HepG2 (cell line): ENCODE data around the gene ACTN3. TPM values are rescaled to one million over a fixed set of nuclear protein-coding genes. Genes with fewer than 3 reads are reported as not detected.
A peak's percentile ranks its signal among the peaks of the same experiment; 100 is the strongest.

ENCODE experiments used
- ARID4A ChIP-seq: sonication (generic); formaldehyde crosslinking; IDR thresholded peaks from 2 replicates; pipeline ENCODE4 v1.5.0; 2020; ENCODE audit warnings: mild to moderate bottlenecking, missing genetic modification reagents, borderline replicate concordance
- CREB1 ChIP-seq, 2 experiments: fragments of 450-650 bp in 1 of 2; IDR thresholded peaks; 2 replicates each; pipeline ENCODE4 v1.6.1; 2016 to 2017; ENCODE audit warnings: control low read depth in 1 of 2, mild to moderate bottlenecking in 1 of 2, missing compliant biosample characterization in 1 of 2, missing genetic modification characterization in 1 of 2
- FIP1L1 ChIP-seq: fragments of 200-400 bp; formaldehyde crosslinking; IDR thresholded peaks from 2 replicates; pipeline ENCODE4 v1.6.1; 2018; ENCODE audit warnings: low read depth, mild to moderate bottlenecking, low read length, moderate library complexity, borderline replicate concordance; ENCODE audit not compliant: insufficient read depth
- HIC2 ChIP-seq: sonication (generic); formaldehyde crosslinking; IDR thresholded peaks from 2 replicates; pipeline ENCODE4 v1.9.0; 2022; ENCODE audit warnings: low read depth, missing genetic modification reagents
- HMG20B ChIP-seq: conservative IDR thresholded peaks from 2 replicates; pipeline ENCODE4 v1.6.1; 2016; ENCODE audit warnings: missing genetic modification reagents, missing compliant biosample characterization
- KDM3A ChIP-seq: IDR thresholded peaks from 2 replicates; pipeline ENCODE4 v1.6.1; 2018; ENCODE audit warnings: low read depth, missing compliant biosample characterization
- PBX3 ChIP-seq: sonication (generic); formaldehyde crosslinking; IDR thresholded peaks from 2 replicates; pipeline ENCODE4 v1.8.1; 2023; ENCODE audit warnings: missing genetic modification reagents, inconsistent platforms, borderline replicate concordance
- REL ChIP-seq: sonication (generic); formaldehyde crosslinking; conservative IDR thresholded peaks from 2 replicates; pipeline ENCODE4 v1.8.0; 2022; ENCODE audit warnings: mild to moderate bottlenecking, missing genetic modification reagents, moderate library complexity
- RFX1 ChIP-seq: fragments of 450-650 bp; IDR thresholded peaks from 2 replicates; pipeline ENCODE4 v1.6.1; 2017
- SIX1 ChIP-seq: sonication (generic); formaldehyde crosslinking; IDR thresholded peaks from 2 replicates; pipeline ENCODE4 v1.4.0; 2020; ENCODE audit warnings: missing genetic modification reagents, borderline replicate concordance
- SMAD1 ChIP-seq: sonication (generic); formaldehyde crosslinking; IDR thresholded peaks from 2 replicates; pipeline ENCODE4 v1.4.0; 2020; ENCODE audit warnings: missing genetic modification reagents, low read depth, mild to moderate bottlenecking, borderline replicate concordance
- SMARCC2 ChIP-seq: fragments of 450-650 bp; IDR thresholded peaks from 2 replicates; pipeline ENCODE4 v1.6.1; 2017; ENCODE audit warnings: antibody characterized with exemption, mild to moderate bottlenecking
- SPEN ChIP-seq: sonication (generic); formaldehyde crosslinking; IDR thresholded peaks from 2 replicates; pipeline ENCODE4 v1.5.1; 2020; ENCODE audit warnings: low read depth, mild to moderate bottlenecking, missing genetic modification reagents
- SRY ChIP-seq: sonication (generic); formaldehyde crosslinking; IDR thresholded peaks from 2 replicates; pipeline ENCODE4 v1.8.0; 2022; ENCODE audit warnings: mild to moderate bottlenecking, missing genetic modification reagents
- ZBTB25 ChIP-seq: IDR thresholded peaks from 2 replicates; pipeline ENCODE4 v1.6.1; 2018; ENCODE audit warnings: missing genetic modification reagents
- ZFX ChIP-seq: sonication (generic); formaldehyde crosslinking; IDR thresholded peaks from 2 replicates; pipeline ENCODE4 v1.4.0; 2020; ENCODE audit warnings: mild to moderate bottlenecking, low read depth, missing genetic modification reagents, moderate library complexity
- ZKSCAN8 ChIP-seq: IDR thresholded peaks from 2 replicates; pipeline ENCODE4 v1.6.1; 2016; ENCODE audit warnings: borderline replicate concordance, missing genetic modification reagents, missing compliant biosample characterization
- ZMYM4 ChIP-seq: sonication (generic); formaldehyde crosslinking; IDR thresholded peaks from 2 replicates; pipeline ENCODE4 v1.8.1; 2023; ENCODE audit warnings: mild to moderate bottlenecking, missing genetic modification reagents
- ZNF24 ChIP-seq: fragments of 450-650 bp; IDR thresholded peaks from 2 replicates; pipeline ENCODE4 v1.6.1; 2017; ENCODE audit warnings: antibody characterized with exemption, mild to moderate bottlenecking
- ZNF34 ChIP-seq: sonication (generic); formaldehyde crosslinking; IDR thresholded peaks from 2 replicates; pipeline ENCODE4 v1.4.0; 2020; ENCODE audit warnings: mild to moderate bottlenecking, missing genetic modification reagents, borderline replicate concordance
- ZNF431 ChIP-seq: sonication (generic); formaldehyde crosslinking; IDR thresholded peaks from 2 replicates; pipeline ENCODE4 v1.9.0; 2022; ENCODE audit warnings: missing genetic modification reagents, low read depth, mild to moderate bottlenecking, borderline replicate concordance
- ZNF605 ChIP-seq: sonication (generic); formaldehyde crosslinking; IDR thresholded peaks from 2 replicates; pipeline ENCODE4 v1.8.0; 2022; ENCODE audit warnings: mild to moderate bottlenecking, missing genetic modification reagents
- polyA plus RNA-seq, 8 experiments: library from polyadenylated mRNA; depleted of rRNA in 3 of 8; stranded (reverse) in 7 of 8; unstranded in 1 of 8; fragments of >200 nt; fragmentation: Illumina TruSeq in 4 of 8; extraction: Trizol in 4 of 8; gene quantifications; 2 replicates each; pipeline versions ENCODE4 v1.2.1 to v1.2.3, GENCODE V29; 2011 to 2016; ENCODE audit warnings: low read depth in 4 of 8, missing spikeins in 1 of 8, mixed read lengths in 1 of 8; ENCODE audit not compliant: insufficient read depth in 1 of 8
- total RNA-seq, 5 experiments: library from RNA; depleted of rRNA; stranded (reverse); fragments of >200 nt; fragmentation: Illumina TruSeq; extraction: Trizol; gene quantifications; 2 replicates each; pipeline ENCODE4 v1.2.3, GENCODE V29; 2016; ENCODE audit warnings: low read depth in 1 of 5

ACTN3 gene
- total and polyA plus RNA-seq, 2 of the 13 experiments (the other 11 are each of a cell fraction or from before 2014, with no cell fraction given), result 0.04 to 0.09 TPM

DNA sequence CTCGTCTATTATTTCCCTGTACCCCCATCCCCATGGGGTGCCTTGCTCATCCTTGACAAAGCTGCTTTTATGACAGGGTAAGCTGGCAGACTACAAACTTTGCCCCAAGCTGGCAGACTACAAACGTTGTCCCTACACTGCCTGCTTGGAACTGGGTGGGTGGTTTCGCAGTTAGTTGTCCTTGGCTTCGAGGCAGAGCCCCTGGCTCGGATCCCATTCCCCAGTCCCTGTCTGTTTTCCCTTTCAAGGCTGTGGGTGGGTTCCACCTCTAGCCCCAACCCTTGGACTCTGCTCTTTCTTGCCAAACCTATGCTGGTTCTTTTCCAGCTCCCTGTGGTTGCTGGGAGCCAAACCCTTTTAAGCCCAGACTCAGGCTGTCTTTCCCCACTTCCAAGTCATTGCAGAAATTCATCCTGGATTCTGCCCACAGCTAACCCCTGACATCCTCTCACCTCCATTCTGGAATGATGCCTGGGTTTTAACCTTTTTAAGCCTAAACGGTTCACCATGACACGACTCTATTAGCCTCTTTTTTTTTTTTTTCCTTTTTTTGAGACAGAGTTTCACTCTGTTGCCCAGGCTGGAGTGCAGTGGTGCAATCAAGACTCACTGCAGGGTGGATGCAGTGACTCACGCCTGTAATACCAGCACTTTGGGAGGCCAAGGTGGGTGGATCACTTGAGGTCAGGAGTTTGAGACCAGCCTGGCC lies 60.6 kb downstream of the ACTN3 start (continued):
- no peak for TF ChIP-seq CREB1 (IDR thresholded peaks at IDR 0.05)
- no peak for TF ChIP-seq CREB1 (CRISPR knock-in tag; IDR thresholded peaks at IDR 0.05)
- TF ChIP-seq ARID4A, result peak; percentile 44; the same call in 1 of the 2 replicates
- no peak for TF ChIP-seq ZFX (CRISPR knock-in tag)
- no peak for TF ChIP-seq ZBTB25 (CRISPR knock-in tag)
- TF ChIP-seq ZMYM4 (CRISPR knock-in tag), result peak; percentile 52
- no peak for TF ChIP-seq SMARCC2
- TF ChIP-seq REL, result no peak
- no peak for TF ChIP-seq ZNF34
- no peak for TF ChIP-seq HMG20B (CRISPR knock-in tag)
- TF ChIP-seq FIP1L1, result no peak
- TF ChIP-seq ZNF431, result no peak
- TF ChIP-seq SPEN (CRISPR knock-in tag), result no peak
- TF ChIP-seq SIX1, result no peak
- TF ChIP-seq ZKSCAN8 (CRISPR knock-in tag), result no peak
- no peak for TF ChIP-seq PBX3
- no peak for TF ChIP-seq SMAD1 (CRISPR knock-in tag)
- no peak for TF ChIP-seq SRY
- no peak for TF ChIP-seq RFX1
- TF ChIP-seq ZNF605 (CRISPR knock-in tag), result peak; percentile 59; the same call in 1 of the 2 replicates
- no peak for TF ChIP-seq ZNF24
- peak; percentile 76 for TF ChIP-seq HIC2 (CRISPR knock-in tag)
- no peak for TF ChIP-seq KDM3A (CRISPR knock-in tag)
